Large intestine (tissue), 3 donors: ENCODE results near the gene NR1D1. TPM values are rescaled to one million over a fixed set of nuclear protein-coding genes. Genes with fewer than 3 reads are reported as not detected.

Source experiments
- DNase-seq, 2 donors: peaks; one replicate each; pipeline versions ENCODE4 v3.0.0 to v3.0.0-alpha.2; 2013
- H3K27ac ChIP-seq: one replicate; pipeline ENCODE4 v1.5.1; 2013; ENCODE audit warnings: low read length
- H3K27me3 ChIP-seq: 2 replicates; pipeline ENCODE4 v1.6.1; 2013; ENCODE audit warnings: low read length; ENCODE audit not compliant: control insufficient read depth, insufficient read depth
- H3K36me3 ChIP-seq: 2 replicates; pipeline ENCODE4 v1.6.1; 2013; ENCODE audit warnings: low read length; ENCODE audit not compliant: control insufficient read depth, insufficient read depth
- H3K4me1 ChIP-seq: one replicate; pipeline ENCODE4 v1.6.1; 2013; ENCODE audit warnings: low read length; ENCODE audit not compliant: control insufficient read depth, insufficient read depth
- H3K4me3 ChIP-seq: one replicate; pipeline ENCODE4 v1.5.1; 2013; ENCODE audit warnings: low read length
- H3K9me3 ChIP-seq: one replicate; pipeline ENCODE4 v1.6.1; 2013; ENCODE audit warnings: mild to moderate bottlenecking, low read depth, low read length, moderate library complexity; ENCODE audit not compliant: control insufficient read depth
- WGBS: methylation state at CpG from one replicate; pipeline ENCODE4 v1.1.5; 2013; ENCODE audit warnings: low lambda C conversion rate; ENCODE audit not compliant: insufficient coverage; 5-methylcytosine and 5-hydroxymethylcytosine counted together
- polyA plus RNA-seq: library from polyadenylated mRNA; unstranded; fragments of 120-200 nt; gene quantifications from one replicate; pipeline ENCODE4 v1.2.1, GENCODE V29; 2013

The NR1D1 gene
- polyA plus RNA-seq, 1 donor, result 2.5 TPM

DNA sequence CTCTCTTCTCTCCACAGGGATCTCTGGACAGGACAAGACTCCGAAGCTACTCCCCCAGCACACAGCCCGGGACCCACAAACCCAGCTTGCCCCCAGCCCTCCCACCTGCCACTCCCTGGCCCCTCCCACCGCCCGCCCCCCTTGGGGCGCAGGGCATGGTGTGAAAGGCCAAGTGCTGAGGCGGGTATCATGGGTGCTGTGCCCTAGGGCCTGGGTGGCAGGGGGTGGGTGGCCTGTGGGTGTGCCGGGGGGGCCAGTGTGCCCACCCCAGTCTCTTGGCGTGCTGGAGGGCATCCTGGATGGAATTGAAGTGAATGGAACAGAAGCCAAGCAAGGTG is 26.2 kb downstream of the NR1D1 start:
- Histone ChIP-seq H3K9me3 (no peaks in the 10 kb centered on the region), H3K36me3 (peaks cover 36% of the 10 kb centered on the region), H3K4me3 (no peak overlapping the region), H3K4me1 (peaks cover 65% of the 10 kb centered on the region), H3K27me3 (no peaks in the 10 kb centered on the region), H3K27ac (peak overlapping the region; percentile 99)
- no CpG with 5 or more reads among the region's 8 CpGs for WGBS
- DNase-seq, result no peak

DNA sequence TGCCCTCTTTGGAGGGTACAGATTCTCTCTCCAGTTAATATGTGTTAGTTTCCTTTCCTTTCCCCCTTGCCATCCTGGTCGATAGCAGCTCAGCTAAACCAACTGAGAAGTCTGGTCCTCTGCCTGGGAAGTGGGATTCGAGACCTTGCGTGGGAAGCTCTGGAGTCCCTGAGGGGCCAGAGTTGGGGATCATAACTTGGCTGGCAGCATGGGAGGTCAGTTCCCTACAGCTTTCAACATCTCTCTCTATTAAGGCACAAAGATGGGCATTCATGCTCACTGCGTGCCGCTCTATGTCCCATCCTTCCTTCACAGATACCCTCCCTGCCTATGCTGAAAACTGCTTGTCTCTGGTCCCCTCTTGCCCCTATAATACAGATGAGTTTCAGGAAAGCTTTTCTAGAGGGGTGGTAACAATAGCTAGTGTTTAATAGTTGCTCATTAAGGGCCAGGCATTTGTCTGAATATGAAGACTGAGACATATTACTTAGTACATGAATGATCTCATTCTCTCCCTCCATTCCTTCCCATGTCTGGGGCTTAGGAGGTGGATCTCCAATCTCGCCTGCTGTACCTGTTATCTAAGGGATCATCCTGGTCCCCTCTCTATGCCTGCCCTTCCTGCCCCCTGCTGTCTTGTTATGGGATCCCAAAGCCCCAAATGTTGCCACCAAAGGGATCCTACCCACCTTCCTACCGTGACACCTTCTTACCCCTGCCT is 26.8 kb downstream of the NR1D1 start:
- DNase-seq, result peak in 1 of 2 donors; percentile 42
- Histone ChIP-seq H3K4me3 (no peak overlapping the region), H3K4me1 (peaks cover 69% of the 10 kb centered on the region), H3K36me3 (peaks cover 33% of the 10 kb centered on the region), H3K9me3 (no peaks in the 10 kb centered on the region), H3K27me3 (no peaks in the 10 kb centered on the region), H3K27ac (peak overlapping the region; percentile 99)
- WGBS, result 20% methylated on average over 1 of the region's 7 CpGs

DNA sequence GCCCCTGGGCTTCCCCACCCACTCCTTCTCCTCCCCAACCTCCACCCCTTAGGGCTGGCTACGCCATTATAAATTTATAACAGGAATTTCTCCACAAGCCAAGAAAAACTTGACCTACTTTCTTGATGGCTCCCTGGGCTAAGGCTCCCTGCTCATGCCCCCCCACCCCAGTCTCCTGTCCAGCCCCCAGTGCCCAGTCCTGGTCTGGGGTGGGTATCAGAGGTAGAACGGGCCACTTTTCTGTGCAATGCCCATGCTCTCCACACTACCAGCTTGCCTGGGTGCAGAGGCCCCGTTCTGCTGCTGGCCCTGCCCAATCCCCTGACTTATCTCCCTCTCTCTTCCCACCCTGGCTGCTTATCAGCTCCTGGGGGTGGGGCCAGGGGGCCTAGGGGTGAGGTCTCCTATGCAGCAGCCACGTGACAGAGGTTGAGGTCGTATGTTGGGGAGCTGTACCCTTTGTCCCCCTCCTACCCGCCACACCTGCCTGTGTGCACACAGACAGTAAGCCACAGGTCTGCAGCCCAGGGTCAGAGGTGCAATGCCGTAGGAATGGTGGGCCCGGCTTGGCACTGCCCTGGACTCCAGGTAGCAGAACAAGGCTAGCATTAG is 27.5 kb downstream of the NR1D1 start:
- no peaks in the 10 kb centered on the region for H3K9me3 ChIP-seq
- H3K4me1 ChIP-seq, result peaks cover 76% of the 10 kb centered on the region
- peaks cover 30% of the 10 kb centered on the region for H3K36me3 ChIP-seq
- WGBS, result no CpG with 5 or more reads among the region's 8 CpGs
- H3K4me3 ChIP-seq, result peak overlapping the region; percentile 32
- no peaks in the 10 kb centered on the region for H3K27me3 ChIP-seq
- H3K27ac ChIP-seq, result peak overlapping the region; percentile 99
- peak; percentile 95 to 98 for DNase-seq

DNA sequence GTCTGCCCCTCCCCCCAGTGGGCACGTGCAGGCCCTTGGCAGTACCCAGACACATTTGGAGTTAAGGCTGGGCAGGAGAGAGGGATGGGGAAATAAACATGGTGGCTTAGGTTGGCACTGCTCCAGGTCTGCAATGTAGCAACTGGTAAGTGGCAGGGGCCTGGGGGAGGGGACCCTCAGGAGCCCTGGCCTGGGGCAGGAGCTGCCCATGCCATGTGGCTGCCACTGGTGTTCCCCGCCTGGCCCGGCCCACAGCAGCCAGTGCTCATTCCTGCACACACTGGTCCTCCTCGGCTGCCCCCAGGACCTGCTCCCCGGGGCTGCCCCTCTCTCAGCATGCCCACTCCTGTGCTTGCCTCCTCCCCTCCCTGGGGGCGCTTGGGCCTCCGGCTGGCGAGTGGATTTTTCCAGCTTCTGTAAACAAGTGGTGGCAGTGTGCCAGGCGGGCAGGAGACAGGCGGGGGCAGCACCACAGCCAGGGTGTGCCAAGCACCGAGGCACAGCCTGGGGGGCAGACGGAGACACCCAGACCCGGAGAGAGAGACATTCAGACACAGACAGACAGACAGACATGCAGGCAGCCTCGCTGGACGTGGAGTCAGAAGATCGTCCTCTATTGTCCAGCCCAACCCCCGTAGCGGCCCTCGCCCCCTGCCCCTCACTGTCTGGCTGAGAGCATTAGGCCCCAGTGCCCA is 28.2 kb downstream of the NR1D1 start:
- H3K4me3 ChIP-seq, result peak overlapping the region; percentile 33
- H3K4me1 ChIP-seq, result peaks cover 83% of the 10 kb centered on the region
- DNase-seq, result peak in 1 of 2 donors; percentile 80
- peaks cover 27% of the 10 kb centered on the region for H3K36me3 ChIP-seq
- no peaks in the 10 kb centered on the region for H3K9me3 ChIP-seq
- H3K27me3 ChIP-seq, result no peaks in the 10 kb centered on the region
- peak overlapping the region; percentile 99 for H3K27ac ChIP-seq
- no CpG with 5 or more reads among the region's 19 CpGs for WGBS

- peak; percentile 82 to 93 for DNase-seq
- Histone ChIP-seq H3K4me1 (peaks cover 90% of the 10 kb centered on the region), H3K27ac (peak overlapping the region; percentile 99), H3K36me3 (peaks cover 19% of the 10 kb centered on the region), H3K9me3 (no peaks in the 10 kb centered on the region), H3K4me3 (peak overlapping the region; percentile 33), H3K27me3 (no peaks in the 10 kb centered on the region)
- WGBS, result no CpG with 5 or more reads among the region's 16 CpGs
These were observed 28.9 kb downstream of the NR1D1 start for GRCh38 chr17:40071313-40072039.

DNA sequence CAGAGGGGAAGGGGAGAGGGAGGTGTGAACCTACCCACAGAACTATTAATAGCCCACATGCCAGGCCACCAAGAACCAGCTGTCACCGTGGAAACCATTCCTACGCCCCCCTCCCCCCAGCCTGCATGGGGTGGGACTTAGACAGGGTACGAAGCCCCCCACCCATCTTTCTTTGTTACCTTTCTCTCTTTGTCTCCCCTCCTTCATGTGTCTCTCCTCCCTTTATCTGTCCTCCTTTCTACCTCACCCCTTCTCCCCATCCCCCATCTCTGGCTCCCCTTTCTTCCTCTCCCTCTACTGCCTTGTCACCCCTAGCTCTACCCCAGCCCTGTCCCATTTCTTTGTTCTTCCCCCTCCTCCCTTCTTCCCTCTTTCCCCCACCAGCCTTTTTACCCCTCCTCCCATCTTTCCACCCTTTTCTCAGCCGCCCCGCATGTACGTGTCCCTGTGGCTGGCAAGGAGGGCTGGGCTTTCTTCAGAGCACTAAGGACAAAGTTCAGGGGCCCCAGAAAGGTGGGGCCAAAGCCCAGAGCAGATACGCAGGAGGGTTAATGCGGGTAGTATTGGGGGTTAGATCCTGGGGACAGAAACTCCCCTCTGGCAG is 29.6 kb downstream of the NR1D1 start:
- 0% methylated on average over 2 of the region's 8 CpGs for WGBS
- Histone ChIP-seq H3K4me1 (peaks cover 94% of the 10 kb centered on the region), H3K27me3 (no peaks in the 10 kb centered on the region), H3K36me3 (peaks cover 16% of the 10 kb centered on the region), H3K4me3 (peak overlapping the region; percentile 33), H3K27ac (peak overlapping the region; percentile 99), H3K9me3 (no peaks in the 10 kb centered on the region)
- DNase-seq, result peak; percentile 94 to 98

GRCh38 chr17:40069751-40070708 is 30.4 kb downstream of the NR1D1 start:
- peaks cover 93% of the 10 kb centered on the region for H3K4me1 ChIP-seq
- DNase-seq, result peak; percentile 54 to 84
- H3K27ac ChIP-seq, result peak overlapping the region; percentile 99
- H3K4me3 ChIP-seq, result peak overlapping the region; percentile 3
- no CpG with 5 or more reads among the region's 14 CpGs for WGBS
- H3K27me3 ChIP-seq, result no peaks in the 10 kb centered on the region
- peaks cover 13% of the 10 kb centered on the region for H3K36me3 ChIP-seq
- H3K9me3 ChIP-seq, result no peaks in the 10 kb centered on the region

GRCh38 chr17:40068917-40069750 is 31.3 kb downstream of the NR1D1 start:
- peak; percentile 90 for DNase-seq
- Histone ChIP-seq H3K36me3 (peaks cover 5% of the 10 kb centered on the region), H3K27ac (peak overlapping the region; percentile 99), H3K4me3 (peak overlapping the region; percentile 22), H3K9me3 (no peaks in the 10 kb centered on the region), H3K27me3 (no peaks in the 10 kb centered on the region), H3K4me1 (peaks cover 91% of the 10 kb centered on the region)
- no CpG with 5 or more reads among the region's 14 CpGs for whole genome bisulfite sequencing

DNA sequence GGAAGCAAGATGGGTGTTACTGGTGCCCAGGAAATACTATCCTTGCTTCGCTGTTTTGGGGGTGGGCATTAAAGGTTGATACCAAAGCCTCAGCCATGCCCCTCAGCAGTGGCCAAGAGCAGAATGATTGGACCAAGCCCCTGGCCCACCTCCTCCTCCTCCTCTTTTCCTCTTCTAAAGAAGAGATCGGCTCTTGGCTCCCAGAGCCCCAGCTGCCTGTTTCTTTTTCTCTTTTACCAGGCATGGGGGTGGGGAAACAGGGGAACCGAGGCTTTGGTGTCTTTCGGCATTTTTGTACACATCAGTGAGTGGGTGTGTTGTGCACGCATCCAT is 31.8 kb downstream of the NR1D1 start:
- Histone ChIP-seq H3K4me1 (peaks cover 85% of the 10 kb centered on the region), H3K27ac (peak overlapping the region; percentile 99), H3K9me3 (no peaks in the 10 kb centered on the region), H3K36me3 (peaks cover 3% of the 10 kb centered on the region), H3K4me3 (no peak overlapping the region), H3K27me3 (no peaks in the 10 kb centered on the region)
- WGBS, result no CpG with 5 or more reads among the region's 5 CpGs
- DNase-seq, result no peak
